GM19395 (cell line): ENCODE measurements around the gene SPC24.
"Not testable (repeated sequence)": the region's sequence is repeated elsewhere in the genome, so short reads cannot be mapped to it uniquely, and the experiment has no call there.

Experiments used
- ATAC-seq: cut with Tn5 transposase; IDR thresholded peaks from one replicate; pipeline ENCODE4 v1.9.1; 2021; ENCODE audit warnings: mild to moderate bottlenecking, moderate library complexity; ENCODE audit not compliant: unreplicated experiment

SPC24 gene

GRCh38 chr19:11131471-11131870, 24.1 kb downstream of the SPC24 start:
- no peak for ATAC-seq

- no peak for ATAC-seq
Observed at GRCh38 chr19:11130824-11131455, 24.6 kb downstream of the SPC24 start.

GRCh38 chr19:11127905-11128304, 27.7 kb downstream of the SPC24 start:
- ATAC-seq, result no peak

GRCh38 chr19:11125994-11126685, 29.4 kb downstream of the SPC24 start:
- ATAC-seq, result no peak

- not testable (repeated sequence) for ATAC-seq
Observed at GRCh38 chr19:11124157-11124556, 31.4 kb downstream of the SPC24 start.

GRCh38 chr19:11123114-11123513, 32.5 kb downstream of the SPC24 start:
- no peak for ATAC-seq

- not testable (repeated sequence) for ATAC-seq
Observed at GRCh38 chr19:11121963-11122362, 33.6 kb downstream of the SPC24 start.

GRCh38 chr19:11116507-11116906, 39.1 kb downstream of the SPC24 start:
- no peak for ATAC-seq

GRCh38 chr19:11115895-11116446, 39.6 kb downstream of the SPC24 start:
- no peak for ATAC-seq

GRCh38 chr19:11115042-11115441, 40.5 kb downstream of the SPC24 start:
- no peak for ATAC-seq

GRCh38 chr19:11113140-11113708, 42.4 kb downstream of the SPC24 start:
- ATAC-seq, result no peak

GRCh38 chr19:11111771-11112144, 43.8 kb downstream of the SPC24 start:
- no peak for ATAC-seq

- ATAC-seq, result no peak
Observed at GRCh38 chr19:11111117-11111770, 44.3 kb downstream of the SPC24 start.

- ATAC-seq, result no peak
Observed at GRCh38 chr19:11108746-11109145, 46.8 kb downstream of the SPC24 start.

- ATAC-seq, result no peak
Observed at GRCh38 chr19:11106477-11106876, 49.1 kb downstream of the SPC24 start.

- ATAC-seq, result no peak
Observed at GRCh38 chr19:11105014-11105636, 50.5 kb downstream of the SPC24 start.

GRCh38 chr19:11103667-11104066, 51.9 kb downstream of the SPC24 start:
- not testable (repeated sequence) for ATAC-seq

- no peak for ATAC-seq
Observed at GRCh38 chr19:11102944-11103343, 52.6 kb downstream of the SPC24 start.

GRCh38 chr19:11101057-11101456, 54.5 kb downstream of the SPC24 start:
- no peak for ATAC-seq

GRCh38 chr19:11100049-11100448, 55.5 kb downstream of the SPC24 start:
- no peak for ATAC-seq

GRCh38 chr19:11098861-11099260, 56.7 kb downstream of the SPC24 start:
- no peak for ATAC-seq
